GM21381 (cell line): ENCODE data around the gene CANT1.

Source experiments
- ATAC-seq: cut with Tn5 transposase; IDR thresholded peaks from one replicate; pipeline ENCODE4 v1.9.1; 2021; ENCODE audit warnings: mild to moderate bottlenecking, moderate library complexity; ENCODE audit not compliant: unreplicated experiment

Gene CANT1

GRCh38 chr17:78996781-78997201 lies 12.8 kb downstream of the CANT1 start:
- no peak for ATAC-seq

- no peak for ATAC-seq
Measured at GRCh38 chr17:78995761-78996451, 13.7 kb downstream of the CANT1 start.

- ATAC-seq: no peak
Measured at GRCh38 chr17:78995022-78995760, 14.4 kb downstream of the CANT1 start.

GRCh38 chr17:78993981-78994671 lies 15.4 kb downstream of the CANT1 start:
- ATAC-seq: no peak

GRCh38 chr17:78993241-78993956 lies 16.2 kb downstream of the CANT1 start:
- ATAC-seq: no peak

GRCh38 chr17:78992542-78993212 lies 16.9 kb downstream of the CANT1 start:
- ATAC-seq: no peak

GRCh38 chr17:78991906-78992532 lies 17.5 kb downstream of the CANT1 start:
- ATAC-seq: no peak

- ATAC-seq: no peak
Measured at GRCh38 chr17:78991017-78991738, 18.4 kb downstream of the CANT1 start.

- ATAC-seq: no peak
Measured at GRCh38 chr17:78990349-78991016, 19.1 kb downstream of the CANT1 start.

- no peak for ATAC-seq
Measured at GRCh38 chr17:78988152-78988551, 21.4 kb downstream of the CANT1 start.

- no peak for ATAC-seq
Measured at GRCh38 chr17:78986649-78987328, 22.8 kb downstream of the CANT1 start.

GRCh38 chr17:78986048-78986648 lies 23.4 kb downstream of the CANT1 start:
- no peak for ATAC-seq

GRCh38 chr17:78985395-78985794 lies 24.2 kb downstream of the CANT1 start:
- ATAC-seq: no peak

- ATAC-seq: no peak
Measured at GRCh38 chr17:78981010-78981888, 28.3 kb downstream of the CANT1 start.

GRCh38 chr17:78980624-78980972 lies 29.0 kb downstream of the CANT1 start:
- no peak for ATAC-seq

GRCh38 chr17:78979780-78980623 lies 29.6 kb downstream of the CANT1 start, which contains the start of gene LGALS3BP:
Gene LGALS3BP (minus strand): TSS chr17:78979923. CDS start chr17:78977191, 2,732 bp downstream.
- no peak for ATAC-seq
